ENCODE data around the gene FOSB.
A peak's percentile ranks its signal among the peaks of the same experiment; 100 is the strongest.

FOSB gene

DNA sequence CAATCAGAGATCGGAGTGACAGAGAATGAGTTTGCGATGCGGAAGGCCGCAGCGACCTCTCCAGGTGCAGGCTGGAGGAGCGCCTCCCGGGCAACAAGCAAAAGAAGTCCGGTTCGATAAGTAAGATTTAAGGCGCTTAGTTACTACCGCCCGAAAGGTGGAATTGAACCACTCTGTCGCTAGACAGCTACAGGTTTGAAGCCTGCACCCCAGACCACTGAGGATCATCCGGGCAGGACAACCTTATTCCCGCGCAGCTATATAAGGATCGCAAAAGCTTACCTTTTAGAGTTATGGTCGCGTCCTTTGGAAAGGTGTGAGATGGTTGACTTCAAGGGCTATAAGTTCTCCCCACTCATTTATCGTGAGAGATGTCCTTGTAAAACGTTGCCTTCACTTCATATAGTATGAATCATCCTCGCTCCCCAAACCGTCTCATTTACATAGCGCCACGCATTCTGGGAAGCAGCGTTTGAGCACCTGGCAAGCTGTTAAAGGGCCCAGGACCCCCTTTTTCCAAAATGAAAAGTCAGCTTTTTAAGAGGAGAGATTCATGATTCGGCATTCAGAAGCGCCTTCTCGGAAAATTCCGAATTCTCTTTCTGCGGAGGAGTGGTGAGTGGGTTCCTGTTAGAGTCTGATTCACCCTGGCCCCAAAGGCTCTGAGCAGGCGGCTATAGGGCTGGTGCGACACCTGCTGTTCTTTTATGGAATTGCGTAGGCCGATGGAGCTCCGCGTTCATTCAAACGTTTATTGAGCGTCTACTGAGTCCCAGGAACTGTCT, 10.8 kb downstream of the FOSB start:
- peak; percentile 76 to 91 (median 78) for DNase-seq (ENCODE audit: low read depth in 2 of 3, low spot score in 2 of 3)

GRCh38 chr19:45483033-45483432, 15.2 kb downstream of the FOSB start:
- DNase-seq (ENCODE audit: low read depth in 2 of 3, low spot score in 2 of 3) = no peak

DNA sequence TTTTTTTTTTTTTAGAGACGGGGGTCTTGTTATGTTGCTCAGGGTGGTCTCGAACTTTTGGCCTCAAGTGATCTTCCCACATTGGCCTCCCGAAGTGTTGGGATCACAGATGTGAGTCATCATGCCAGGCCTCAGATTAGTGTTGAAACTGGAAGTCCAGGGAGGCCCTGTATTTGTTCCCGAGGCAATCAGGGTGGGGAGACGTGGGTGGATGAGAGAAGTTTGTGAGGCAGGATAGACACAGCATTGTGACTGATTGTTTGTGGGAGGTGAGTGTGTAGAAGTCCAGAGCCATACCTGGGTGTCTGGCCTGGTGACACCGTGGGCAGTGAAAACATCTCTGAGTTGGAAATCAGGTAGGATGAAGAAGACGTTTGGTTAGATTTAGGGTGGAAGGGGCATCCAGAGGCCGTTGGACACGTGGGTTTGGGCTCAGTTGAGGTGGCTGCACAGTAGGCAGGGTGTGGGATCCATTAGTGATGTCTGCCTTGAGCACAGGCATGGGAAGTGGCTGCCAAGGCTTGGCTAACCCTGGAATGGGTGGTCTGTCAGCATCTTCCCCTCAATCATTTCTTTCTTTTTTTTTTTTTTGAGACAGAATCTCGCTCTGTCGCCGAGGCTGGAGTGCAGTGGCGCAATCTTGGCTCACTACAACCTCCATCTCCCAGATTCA, 16.6 kb downstream of the FOSB start:
- DNase-seq (ENCODE audit: low read depth in 2 of 3, low spot score in 2 of 3) = no peak

DNA sequence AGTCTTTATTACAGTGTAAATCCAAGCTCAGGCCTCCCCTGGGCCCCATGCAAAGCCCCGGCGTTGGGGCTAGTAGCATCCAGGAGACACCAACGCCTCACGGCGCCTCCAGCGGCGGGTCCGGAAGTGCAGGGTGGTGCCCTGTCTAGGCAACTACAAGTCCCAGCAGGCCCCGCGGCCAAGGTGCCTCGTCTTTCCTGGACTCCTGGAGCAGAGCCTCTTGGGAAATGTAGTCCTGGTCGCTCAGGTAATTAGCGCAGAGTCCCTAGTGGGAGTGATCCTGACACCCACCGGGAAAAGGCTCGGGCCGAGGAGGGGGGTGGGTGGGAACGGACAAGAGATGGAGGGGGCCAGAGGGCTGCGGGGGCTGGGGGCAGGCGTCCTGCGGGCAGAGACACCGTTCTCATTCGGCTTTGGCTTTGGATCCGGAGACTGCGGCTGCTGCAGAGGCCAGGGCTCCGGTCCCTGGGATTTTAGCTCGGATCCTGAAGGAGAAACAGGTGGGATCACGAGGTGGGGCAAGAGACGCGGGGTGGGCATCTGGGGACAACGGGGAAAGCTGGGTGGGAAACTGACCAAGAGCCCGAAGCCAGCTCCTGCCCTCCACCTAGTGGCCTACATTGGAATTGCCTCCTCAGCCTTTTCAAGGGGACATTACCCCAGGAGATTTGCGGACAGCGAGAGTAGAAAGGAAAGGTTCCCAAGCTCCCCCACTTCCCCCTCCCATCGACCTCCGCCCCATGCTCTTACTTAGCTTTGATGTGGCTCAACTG, 17.7 kb downstream of the FOSB start:
- DNase-seq (ENCODE audit: low read depth in 2 of 3, low spot score in 2 of 3) = peak; percentile 91 to 98 (median 92)

- DNase-seq (ENCODE audit: low read depth in 2 of 3, low spot score in 2 of 3) = no peak
Observed at GRCh38 chr19:45488708-45489107, 20.9 kb downstream of the FOSB start.

DNA sequence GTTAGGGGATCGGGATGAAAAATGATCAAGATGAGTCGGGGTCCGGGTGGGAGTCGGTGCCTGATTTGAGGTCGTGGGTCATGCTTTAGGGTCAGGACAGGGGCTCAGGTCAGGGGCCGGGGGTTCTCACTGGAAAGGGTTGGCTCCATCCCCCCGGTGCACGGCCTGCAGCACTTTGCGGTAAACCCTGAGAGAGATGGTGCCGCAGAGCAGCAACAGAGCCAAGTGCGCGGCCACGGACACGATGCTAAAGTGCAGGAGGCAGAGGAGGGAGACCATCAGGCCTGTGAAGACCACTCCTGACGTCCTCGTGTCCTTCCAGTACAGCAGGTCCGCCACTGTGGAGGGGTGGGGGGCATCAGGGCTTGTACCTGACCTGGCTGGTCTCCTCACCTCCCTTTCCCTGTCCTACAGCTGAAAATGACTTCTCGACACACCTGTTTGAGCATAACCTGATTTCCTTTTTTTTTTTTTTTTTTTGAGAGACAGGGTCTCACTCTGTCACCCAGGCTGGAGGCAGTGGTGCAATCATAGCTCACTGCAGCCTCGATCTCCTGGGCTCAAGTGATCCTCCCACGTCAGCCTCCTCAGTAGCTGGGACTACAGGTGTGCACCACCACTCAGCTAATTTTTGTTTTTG, 21.5 kb downstream of the FOSB start:
- no peak for DNase-seq (ENCODE audit: low read depth in 2 of 3, low spot score in 2 of 3)

DNA sequence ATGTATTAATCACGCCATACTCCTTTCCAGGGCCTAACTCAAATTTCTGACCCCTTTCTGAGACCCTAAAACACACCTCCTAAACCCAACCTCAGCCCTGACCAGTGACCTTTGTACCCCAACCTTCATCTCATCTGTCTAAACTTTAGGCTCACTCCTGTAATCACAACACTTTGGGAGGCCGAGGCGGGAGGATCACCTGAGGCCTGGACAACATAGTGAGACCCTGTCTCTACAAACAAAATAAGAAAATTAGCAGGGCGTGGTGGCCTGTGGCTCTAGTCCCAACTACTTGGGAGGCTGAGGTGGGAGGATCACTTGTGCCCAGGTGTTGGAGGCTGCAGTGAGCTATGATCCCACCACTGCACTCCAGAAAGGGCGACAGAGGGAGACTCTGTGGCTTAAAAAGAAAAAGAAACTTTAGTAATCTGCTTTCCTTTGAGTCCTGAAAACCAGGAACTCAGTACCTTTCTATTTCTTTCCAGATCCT, 24.4 kb downstream of the FOSB start:
- DNase-seq (ENCODE audit: low read depth in 2 of 3, low spot score in 2 of 3) = no peak

GRCh38 chr19:45492627-45493470, 25.1 kb downstream of the FOSB start:
- DNase-seq (ENCODE audit: low read depth in 2 of 3, low spot score in 2 of 3) = no peak

- DNase-seq (ENCODE audit: low read depth in 2 of 3, low spot score in 2 of 3) = no peak
Observed at GRCh38 chr19:45494261-45494916, 26.6 kb downstream of the FOSB start.

DNA sequence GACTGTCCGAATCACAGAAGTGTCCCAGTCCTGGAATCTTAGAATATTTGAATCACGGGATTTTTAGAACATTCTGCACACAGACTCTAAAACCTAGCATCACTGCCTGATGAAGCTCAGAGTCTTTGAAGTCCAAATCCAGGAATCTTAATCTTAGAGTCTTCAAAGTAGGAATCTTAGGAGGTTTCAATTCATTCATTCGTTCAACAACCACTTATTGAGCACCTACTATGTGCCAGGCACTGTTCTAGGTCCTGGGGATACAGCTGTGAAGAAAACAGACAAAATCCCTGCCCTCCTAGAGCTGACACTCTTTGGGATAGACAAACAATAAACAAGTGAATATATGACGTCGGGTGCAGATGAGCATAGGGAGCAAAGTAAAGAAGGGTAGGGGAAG, 27.4 kb downstream of the FOSB start:
- DNase-seq (ENCODE audit: low read depth in 2 of 3, low spot score in 2 of 3) = no peak

GRCh38 chr19:45496349-45496953, 28.7 kb downstream of the FOSB start:
- DNase-seq (ENCODE audit: low read depth in 2 of 3, low spot score in 2 of 3) = no peak

DNA sequence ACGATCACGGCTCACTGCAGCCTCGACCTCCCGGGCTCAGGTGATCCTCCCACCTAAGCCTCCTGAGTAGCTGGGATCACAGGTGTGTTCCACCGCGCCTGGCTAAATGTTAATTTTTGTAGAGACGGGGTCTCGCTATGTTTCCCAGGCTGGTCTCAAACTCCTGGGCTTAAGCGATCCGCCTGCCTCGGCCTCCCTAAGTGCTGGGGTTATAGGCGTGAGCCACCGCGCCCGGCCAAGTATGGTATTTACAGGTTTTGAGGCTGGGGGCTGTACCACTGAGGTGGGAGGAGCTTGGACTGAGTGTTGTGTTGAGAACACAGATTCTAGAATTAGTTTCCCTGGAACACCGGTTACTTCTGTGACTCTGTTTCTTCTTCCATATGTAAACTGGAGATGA, 30.0 kb downstream of the FOSB start:
- DNase-seq (ENCODE audit: low read depth in 2 of 3, low spot score in 2 of 3) = no peak

- peak in 1 of 3 experiments; percentile 47 for DNase-seq (ENCODE audit: low read depth in 2 of 3, low spot score in 2 of 3)
Observed at GRCh38 chr19:45498411-45499195, 30.8 kb downstream of the FOSB start, which contains the start of gene PPM1N. Gene PPM1N, plus strand, starts transcription at chr19:45498443. Its CDS starts 30 bp downstream, at chr19:45498473.

GRCh38 chr19:45499196-45500180, 31.7 kb downstream of the FOSB start:
- DNase-seq (ENCODE audit: low read depth in 2 of 3, low spot score in 2 of 3) = peak in 1 of 3 experiments; percentile 46

GRCh38 chr19:45500918-45501729, 33.3 kb downstream of the FOSB start:
- no peak for DNase-seq (ENCODE audit: low read depth in 2 of 3, low spot score in 2 of 3)

DNA sequence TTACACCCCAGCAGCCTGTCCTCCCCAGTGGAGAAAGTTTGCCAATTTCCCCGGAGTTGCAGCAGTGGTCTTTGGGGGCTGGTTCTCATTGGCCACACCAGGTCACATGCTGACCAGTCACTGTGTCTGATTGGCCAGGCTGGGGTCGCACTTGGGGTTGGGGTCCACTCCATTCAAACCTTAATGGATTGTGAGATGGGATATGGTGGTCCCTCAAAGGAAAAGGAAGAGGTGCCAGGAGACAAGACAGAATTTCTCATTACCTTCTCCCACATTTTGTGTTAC, 33.9 kb downstream of the FOSB start:
- no peak for DNase-seq (ENCODE audit: low read depth in 2 of 3, low spot score in 2 of 3)

DNA sequence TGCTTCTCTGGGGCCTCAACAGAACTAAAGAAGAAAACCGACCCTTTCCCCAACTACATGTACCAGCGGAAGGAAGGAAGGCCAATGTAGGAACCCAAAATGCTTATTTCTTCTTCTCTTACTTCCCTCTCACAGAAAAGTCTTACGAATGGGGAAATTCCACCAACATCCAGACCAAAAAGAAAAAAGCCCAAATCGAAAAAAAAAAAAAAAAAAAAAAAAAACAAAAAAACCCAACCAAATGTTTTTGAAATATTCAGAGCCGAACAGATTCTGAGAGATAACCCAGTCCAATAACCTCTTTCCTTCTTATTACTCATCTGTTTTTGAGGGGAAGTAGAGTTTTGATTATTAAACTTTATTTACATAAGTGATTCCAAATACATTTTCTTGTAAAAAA, 34.3 kb downstream of the FOSB start:
- no peak for DNase-seq (ENCODE audit: low read depth in 2 of 3, low spot score in 2 of 3)
